Activated T-helper 1 cell treated with Interleukin-2 at 50 U/mL for 16 hours (primary cell): ENCODE data around the gene R3HDM2.
A peak's percentile ranks its signal among the peaks of the same experiment; 100 is the strongest.

Experiments used
- DNase-seq: peaks from one replicate; pipeline ENCODE4 v3.0.0-alpha.2; 2020; ENCODE audit warnings: low read depth

The R3HDM2 gene

DNA sequence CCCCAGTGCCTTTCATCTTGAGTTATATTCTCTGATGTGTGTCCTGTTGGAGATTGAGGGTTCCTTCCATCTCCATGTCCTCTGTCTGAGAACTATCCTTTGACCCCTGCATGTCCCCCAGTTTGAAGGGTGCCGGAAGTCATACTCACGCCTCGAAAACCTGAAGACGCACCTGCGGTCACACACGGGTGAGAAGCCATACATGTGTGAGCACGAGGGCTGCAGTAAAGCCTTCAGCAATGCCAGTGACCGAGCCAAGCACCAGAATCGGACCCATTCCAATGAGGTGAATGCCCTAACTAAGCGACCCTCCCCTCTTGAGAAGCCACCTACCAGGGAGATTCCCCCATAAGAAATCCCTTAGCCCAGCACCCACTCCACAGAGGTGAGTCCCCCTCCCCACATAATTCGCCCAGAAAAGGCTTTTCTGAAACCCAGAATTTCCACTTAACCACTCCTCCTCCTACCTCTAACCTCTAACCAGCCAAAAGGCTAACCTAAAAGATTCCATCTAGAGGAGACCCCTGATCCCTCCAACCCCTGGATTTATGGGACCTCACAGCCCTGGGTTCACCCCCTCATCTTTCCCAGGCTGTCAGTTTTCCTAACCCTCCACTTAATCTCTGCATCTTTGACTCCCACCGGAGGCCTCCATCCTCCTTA lies 36.5 kb upstream of the R3HDM2 start:
- no peak for DNase-seq

DNA sequence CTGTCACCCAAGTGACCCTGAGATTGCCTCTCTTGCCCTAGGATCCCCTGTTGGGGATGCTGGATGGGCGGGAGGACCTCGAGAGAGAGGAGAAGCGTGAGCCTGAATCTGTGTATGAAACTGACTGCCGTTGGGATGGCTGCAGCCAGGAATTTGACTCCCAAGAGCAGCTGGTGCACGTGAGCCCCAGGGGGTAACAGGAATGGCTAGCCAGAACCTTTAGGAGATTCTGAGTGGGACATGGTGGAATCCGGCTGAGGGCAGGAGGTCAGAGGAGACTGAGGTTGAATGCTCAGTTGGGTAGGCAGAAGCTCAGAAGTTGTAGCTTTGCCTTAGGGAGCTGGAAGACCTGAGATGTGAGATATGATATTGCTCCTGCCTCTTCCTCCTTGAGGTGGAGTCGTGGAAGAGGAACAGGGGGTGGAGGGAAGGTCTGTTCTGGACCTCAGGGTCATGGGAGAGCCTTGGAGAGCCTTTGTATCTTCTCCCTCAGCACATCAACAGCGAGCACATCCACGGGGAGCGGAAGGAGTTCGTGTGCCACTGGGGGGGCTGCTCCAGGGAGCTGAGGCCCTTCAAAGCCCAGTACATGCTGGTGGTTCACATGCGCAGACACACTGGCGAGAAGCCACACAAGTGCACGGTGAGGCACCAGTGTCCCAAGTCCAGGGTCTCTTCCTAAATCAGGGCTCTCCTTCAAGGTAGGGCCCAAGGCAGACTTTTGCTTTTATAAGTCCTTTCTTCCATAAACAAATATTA lies 35.1 kb upstream of the R3HDM2 start:
- DNase-seq: no peak

GRCh38 chr12:57465030-57465746 lies 34.3 kb upstream of the R3HDM2 start:
- no peak for DNase-seq

DNA sequence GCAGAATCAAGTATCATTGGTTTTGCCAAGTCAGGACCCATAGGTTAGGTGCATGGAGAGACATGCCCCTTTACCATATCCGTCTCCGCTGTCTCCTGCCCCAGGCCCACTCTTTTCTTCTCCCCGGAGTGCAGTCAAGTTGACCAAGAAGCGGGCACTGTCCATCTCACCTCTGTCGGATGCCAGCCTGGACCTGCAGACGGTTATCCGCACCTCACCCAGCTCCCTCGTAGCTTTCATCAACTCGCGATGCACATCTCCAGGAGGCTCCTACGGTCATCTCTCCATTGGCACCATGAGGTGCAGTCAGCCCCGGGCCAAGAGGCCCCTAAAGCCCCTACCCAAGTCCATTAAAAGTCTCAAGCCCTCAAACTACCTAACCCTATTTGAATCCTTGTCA lies 33.7 kb upstream of the R3HDM2 start:
- no peak for DNase-seq

DNA sequence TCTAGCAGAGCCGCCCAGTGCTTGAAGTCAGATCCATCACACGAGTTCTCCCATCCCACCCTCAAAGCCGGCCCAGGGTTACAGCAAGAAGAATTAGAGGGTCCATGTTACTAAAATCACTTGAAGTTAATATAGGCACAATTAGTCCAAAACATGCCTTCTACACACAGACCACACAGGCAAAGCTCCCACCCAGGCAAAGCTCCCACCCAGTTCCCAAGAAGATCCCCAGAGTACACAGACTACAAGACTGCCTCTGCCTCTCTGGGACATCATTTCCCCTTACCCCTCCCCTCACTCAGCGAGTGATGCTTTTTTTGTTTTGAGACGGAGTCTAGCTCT lies 32.0 kb upstream of the R3HDM2 start:
- DNase-seq: no peak

DNA sequence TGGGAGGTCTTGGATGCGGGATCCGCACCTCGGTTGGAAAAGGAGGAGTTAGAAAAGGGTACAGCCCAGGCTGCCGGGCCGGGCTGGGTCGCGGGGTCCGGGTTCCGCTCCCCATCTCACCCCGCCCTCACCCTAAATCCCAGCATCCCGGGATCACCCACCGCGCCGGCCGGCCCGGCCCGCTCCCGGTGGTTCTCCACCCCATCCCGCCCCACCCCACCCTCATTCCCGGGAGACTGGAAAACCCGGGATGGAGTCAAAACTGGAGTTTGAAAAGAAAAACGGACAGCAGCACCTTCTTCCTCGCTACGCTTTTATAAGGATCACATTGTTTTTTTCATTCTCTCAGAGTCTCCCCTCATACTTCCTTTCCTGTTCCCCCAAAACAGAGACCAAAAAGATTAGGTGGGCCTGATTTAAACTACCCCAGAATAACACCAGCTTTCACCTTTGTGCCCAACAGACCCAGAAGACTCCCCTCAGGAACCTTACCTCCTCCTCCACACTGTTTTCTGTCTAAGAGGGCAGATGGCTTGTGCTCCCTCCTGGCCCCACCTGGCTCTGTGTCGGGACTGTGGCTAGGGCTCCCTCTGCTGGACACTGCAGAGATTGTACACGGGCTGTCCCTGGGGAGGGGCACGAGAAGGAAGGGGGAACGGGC lies 31.5 kb upstream of the R3HDM2 start:
- DNase-seq: peak; percentile 76

DNA sequence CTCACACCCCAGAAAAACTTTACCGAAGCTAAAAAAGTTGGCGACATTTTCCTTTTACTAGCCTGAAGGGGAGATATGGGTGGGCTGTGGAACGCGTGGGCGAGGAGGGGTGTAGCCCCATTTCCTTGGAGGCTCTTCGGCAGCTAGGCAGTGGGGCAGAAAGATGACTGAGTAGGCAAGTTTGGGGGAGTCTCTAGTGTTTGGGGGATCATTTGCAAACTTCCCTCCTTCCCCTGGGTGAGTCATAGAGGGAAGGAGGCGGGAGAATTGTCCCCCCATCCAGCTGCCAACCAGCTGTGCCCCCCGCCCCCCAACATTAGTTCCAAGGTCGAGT lies 31.0 kb upstream of the R3HDM2 start:
- no peak for DNase-seq

DNA sequence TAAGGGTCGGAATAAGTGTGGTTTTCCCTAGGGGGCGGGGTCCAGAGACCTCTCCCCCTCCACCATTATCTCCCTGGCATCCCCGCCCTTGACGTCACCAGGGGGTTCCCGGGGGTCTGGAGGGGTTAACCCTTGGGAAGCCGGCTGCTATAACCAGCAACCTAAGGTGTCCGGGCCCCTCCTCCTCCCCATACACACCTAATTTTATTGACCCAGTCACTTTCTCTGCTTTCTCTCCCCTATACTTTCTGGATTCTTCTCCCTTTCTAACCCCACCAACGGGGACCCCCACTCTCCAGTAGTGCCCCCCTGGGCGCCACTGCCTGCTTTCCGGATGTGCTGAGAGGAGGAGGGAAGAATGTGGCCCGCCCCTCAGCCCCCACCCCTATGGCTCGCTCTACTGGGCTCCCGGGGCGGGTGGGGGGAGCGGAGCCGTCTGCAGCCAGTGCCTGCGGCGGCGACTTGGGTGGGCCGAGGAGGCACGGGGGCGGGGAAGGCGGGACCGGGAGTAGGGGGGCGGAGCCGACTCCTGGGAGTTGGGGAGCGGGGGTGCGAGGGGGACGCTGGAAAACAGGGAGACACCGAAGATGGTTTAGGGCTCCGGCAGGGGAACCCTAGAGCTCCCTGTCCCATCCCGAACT lies 30.6 kb upstream of the R3HDM2 start:
- DNase-seq: no peak

- no peak for DNase-seq
Measured at GRCh38 chr12:57460841-57461275, 30.0 kb upstream of the R3HDM2 start.

DNA sequence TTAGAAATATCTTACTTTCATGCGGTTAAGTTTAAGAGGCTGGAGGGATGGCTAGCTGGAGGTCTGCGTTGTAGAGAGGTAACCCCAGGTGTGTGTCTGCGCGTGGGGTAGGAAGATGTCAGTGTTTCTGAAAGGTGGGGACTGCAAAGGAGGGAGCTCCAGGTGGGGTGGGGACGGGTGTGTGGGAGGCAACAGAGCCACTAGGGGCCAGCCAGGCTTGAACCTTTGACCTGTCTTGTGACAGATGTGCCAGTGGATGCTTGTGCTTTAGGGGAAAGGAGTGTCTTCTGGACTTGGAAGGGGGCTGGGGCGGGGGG lies 29.6 kb upstream of the R3HDM2 start:
- no peak for DNase-seq

- no peak for DNase-seq
Measured at GRCh38 chr12:57459750-57460467, 29.1 kb upstream of the R3HDM2 start, which contains the start of gene GLI1. Gene GLI1, plus strand, starts transcription at chr12:57459785. Its CDS starts 3,907 bp downstream, at chr12:57463692.

DNA sequence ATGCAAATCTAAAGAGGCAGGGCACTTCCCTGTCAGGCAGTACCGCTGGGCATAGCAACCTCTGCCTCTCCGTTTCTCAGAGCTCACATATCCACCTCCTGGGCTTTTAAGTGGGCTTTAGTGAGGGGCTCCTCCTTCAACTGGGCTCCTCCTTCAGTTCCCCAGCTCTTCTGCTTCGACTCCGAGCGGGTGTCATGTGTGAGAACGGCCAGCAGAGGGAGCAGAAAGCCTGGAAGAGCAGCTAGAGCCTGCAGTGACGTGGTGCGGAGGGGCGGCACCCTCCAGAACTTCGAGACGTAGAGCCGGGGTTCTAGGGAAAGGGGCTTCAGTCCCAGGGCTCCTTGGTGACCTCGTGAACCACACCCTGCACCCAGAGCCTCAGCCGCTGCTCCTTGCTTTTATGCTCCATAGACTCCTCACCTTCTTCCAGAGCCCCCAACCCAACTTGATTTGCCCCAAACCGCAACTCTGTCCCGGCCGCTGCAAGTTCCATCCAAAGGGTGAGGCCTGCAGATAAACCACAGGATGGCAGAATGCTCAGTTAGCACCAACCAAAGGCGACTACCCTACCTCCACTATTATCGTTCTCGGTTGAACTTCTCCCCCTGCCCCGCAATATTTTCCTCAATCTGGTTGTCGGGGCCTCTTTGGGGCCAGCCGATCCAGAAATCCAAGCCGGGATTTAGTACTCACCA lies 28.4 kb upstream of the R3HDM2 start:
- peak; percentile 78 for DNase-seq

- no peak for DNase-seq
Measured at GRCh38 chr12:57458665-57459054, 27.8 kb upstream of the R3HDM2 start.

DNA sequence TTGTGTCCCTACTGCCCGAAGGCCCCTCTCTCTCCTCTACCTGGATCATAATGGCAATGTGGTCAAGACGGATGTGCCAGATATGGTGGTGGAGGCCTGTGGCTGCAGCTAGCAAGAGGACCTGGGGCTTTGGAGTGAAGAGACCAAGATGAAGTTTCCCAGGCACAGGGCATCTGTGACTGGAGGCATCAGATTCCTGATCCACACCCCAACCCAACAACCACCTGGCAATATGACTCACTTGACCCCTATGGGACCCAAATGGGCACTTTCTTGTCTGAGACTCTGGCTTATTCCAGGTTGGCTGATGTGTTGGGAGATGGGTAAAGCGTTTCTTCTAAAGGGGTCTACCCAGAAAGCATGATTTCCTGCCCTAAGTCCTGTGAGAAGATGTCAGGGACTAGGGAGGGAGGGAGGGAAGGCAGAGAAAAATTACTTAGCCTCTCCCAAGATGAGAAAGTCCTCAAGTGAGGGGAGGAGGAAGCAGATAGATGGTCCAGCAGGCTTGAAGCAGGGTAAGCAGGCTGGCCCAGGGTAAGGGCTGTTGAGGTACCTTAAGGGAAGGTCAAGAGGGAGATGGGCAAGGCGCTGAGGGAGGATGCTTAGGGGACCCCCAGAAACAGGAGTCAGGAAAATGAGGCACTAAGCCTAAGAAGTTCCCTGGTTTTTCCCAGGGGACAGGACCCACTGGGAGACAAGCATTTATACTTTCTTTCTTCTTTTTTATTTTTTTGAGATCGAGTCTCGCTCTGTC lies 26.1 kb upstream of the R3HDM2 start:
- no peak for DNase-seq

- DNase-seq: no peak
Measured at GRCh38 chr12:57456145-57456700, 25.4 kb upstream of the R3HDM2 start.

DNA sequence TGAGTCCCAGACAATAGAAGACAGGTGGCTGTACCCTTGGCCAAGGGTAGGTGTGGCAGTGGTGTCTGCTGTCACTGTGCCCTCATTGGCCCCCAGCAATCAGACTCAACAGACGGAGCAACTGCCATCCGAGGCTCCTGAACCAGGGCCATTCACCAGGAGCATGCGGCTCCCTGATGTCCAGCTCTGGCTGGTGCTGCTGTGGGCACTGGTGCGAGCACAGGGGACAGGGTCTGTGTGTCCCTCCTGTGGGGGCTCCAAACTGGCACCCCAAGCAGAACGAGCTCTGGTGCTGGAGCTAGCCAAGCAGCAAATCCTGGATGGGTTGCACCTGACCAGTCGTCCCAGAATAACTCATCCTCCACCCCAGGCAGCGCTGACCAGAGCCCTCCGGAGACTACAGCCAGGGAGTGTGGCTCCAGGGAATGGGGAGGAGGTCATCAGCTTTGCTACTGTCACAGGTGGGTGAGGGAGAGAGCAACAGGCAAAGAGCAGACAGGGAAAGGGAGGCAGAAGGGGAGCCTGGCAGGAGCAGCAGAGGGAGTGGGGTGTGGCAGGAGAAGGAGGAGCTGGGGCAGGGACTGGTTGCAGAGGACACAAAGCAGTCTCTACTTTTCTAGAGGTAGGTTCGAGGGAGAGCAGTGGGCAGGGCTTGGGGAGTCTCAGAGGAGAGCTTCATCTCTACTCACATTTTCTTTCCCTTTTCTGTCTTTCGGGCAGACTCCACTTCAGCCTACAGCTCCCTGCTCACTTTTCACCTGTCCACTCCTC lies 24.7 kb upstream of the R3HDM2 start:
- no peak for DNase-seq

DNA sequence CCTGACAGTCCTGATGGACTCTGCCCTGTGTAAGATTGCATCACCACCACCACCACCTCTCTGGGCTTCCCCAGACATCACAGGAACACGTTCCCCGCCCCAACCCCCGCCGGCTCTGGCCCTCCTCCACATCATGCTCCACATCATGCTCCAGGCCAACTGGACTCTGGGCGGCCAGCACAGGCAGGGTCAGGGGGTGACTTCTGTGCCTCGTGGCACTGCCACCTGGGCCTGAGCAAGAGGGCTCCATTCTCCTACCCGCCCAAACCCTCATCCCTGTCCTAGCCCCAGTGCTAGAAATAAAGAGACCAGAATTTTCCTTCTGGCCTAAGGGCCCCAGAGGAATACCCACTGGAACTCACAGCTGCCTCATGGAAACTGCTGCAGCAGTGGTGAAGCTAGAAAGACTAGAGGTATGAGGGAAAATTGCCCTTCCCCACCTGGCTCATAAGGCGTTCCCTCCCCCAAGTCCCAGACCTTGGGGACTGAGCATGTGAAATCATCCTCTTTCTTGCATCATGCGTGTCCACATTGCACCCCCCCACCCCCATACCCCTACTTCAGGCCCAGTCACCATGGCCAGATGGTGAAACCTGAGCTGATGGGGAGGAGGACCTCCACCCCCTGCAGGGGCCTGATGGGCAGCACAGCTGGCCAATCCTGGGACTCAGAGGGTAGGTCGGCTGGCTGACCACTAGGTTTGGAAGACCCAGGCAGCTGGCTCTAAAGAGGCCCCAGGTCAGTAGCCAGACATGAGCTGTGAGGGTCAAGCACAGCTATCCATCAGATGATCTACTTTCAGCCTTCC lies 23.9 kb upstream of the R3HDM2 start, which contains the start of gene INHBE:
TSS of gene INHBE (plus strand) at position 742 of the 808 bp plus-strand sequence. CDS start 230 bp downstream, outside the sequence.
- DNase-seq: no peak

DNA sequence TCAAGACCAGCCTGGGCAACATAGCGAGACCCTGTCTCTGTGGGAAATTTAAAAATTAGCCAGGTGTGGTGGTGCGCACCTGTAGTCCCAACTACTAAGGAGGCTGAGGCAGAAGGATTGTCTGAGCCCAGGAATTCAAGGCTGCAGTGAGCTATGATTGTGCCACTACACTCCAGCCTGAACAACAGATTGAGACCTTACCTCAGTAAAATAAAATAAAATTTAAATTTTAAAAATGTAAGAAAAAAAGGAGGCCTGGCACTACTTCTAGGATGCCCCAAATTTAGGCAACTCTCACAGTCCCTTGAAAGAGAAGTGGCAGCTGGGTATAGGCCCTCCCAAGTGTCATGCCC lies 23.3 kb upstream of the R3HDM2 start:
- DNase-seq: no peak
